SK-N-SH (cell line): ENCODE results near the gene CTAGE6. TPM values are rescaled to one million over a fixed set of nuclear protein-coding genes. Genes with fewer than 3 reads are reported as not detected.
A peak's percentile ranks its signal among the peaks of the same experiment; 100 is the strongest.
"Not testable (repeated sequence)": the region's sequence is repeated elsewhere in the genome, so short reads cannot be mapped to it uniquely, and the experiment has no call there.

Source experiments
- CTCF ChIA-PET: fragments of 300-600, 350-600 bp; formaldehyde crosslinking; extraction: SDS; loops from one replicate; lab custom pipeline; 2021; lab: Yijun Ruan, JAX
- POLR2A ChIA-PET: fragments of 350-600 bp; sonication (Branson Sonifier 250); formaldehyde crosslinking; extraction: SDS; loops from one replicate; lab custom pipeline; 2020; ENCODE audit warnings: antibody characterized with exemption, inconsistent platforms; lab: Yijun Ruan, JAX
- DNase-seq: peaks from one replicate; pipeline ENCODE4 v3.0.0; 2012
- H2AFZ ChIP-seq: fragments of 200-600 bp; sonication (generic); 2 replicates; pipeline ENCODE4 v1.8.1; 2016; ENCODE audit warnings: antibody characterized with exemption, mild to moderate bottlenecking, low read depth
- H3F3A ChIP-seq: fragments of 200-600 bp; sonication (generic); replicated peaks from 2 replicates; pipeline ENCODE3; 2016; ENCODE audit warnings: antibody characterized with exemption, mild to moderate bottlenecking; ENCODE audit not compliant: insufficient read depth
- H3K27ac ChIP-seq, 2 experiments: fragments of 200-500 bp in 1 of 2; fragments of 200-600 bp in 1 of 2; sonication (Bioruptor generic) in 1 of 2; sonication (generic), shearing (Covaris generic) in 1 of 2; 2 replicates each; pipeline versions ENCODE4 v1.5.1 to v1.6.1; 2014 to 2016; ENCODE audit warnings: low read depth in 2 of 2, inconsistent platforms in 1 of 2, low read length in 1 of 2, mild to moderate bottlenecking in 1 of 2, mixed read lengths in 1 of 2
- H3K27me3 ChIP-seq: fragments of 200-600 bp; sonication (generic), shearing (Covaris generic); 2 replicates; pipeline ENCODE4 v1.6.1; 2016; ENCODE audit warnings: mixed run types; ENCODE audit not compliant: insufficient read depth
- H3K36me3 ChIP-seq, 2 experiments: fragments of 200-500 bp in 1 of 2; fragments of 200-600 bp in 1 of 2; sonication (Bioruptor generic) in 1 of 2; sonication (generic) in 1 of 2; replicated peaks in 1 of 2; 2 replicates each; pipeline versions ENCODE3 to v1.5.1; 2014 to 2016; ENCODE audit warnings: low read length in 1 of 2, mild to moderate bottlenecking in 1 of 2; ENCODE audit not compliant: insufficient read depth in 2 of 2, control insufficient read depth in 1 of 2
- H3K4me1 ChIP-seq, 2 experiments: fragments of 200-500 bp in 1 of 2; fragments of 200-600 bp in 1 of 2; sonication (Bioruptor generic) in 1 of 2; sonication (generic), shearing (Covaris generic) in 1 of 2; 2 replicates each; pipeline versions ENCODE4 v1.5.1 to v1.6.1; 2014 to 2016; ENCODE audit warnings: low read depth in 1 of 2, low read length in 1 of 2, mixed run types in 1 of 2; ENCODE audit not compliant: insufficient read depth in 2 of 2, control insufficient read depth in 1 of 2
- H3K4me2 ChIP-seq: fragments of 200-600 bp; sonication (generic), shearing (Covaris generic); 2 replicates; pipeline ENCODE4 v1.6.1; 2017; ENCODE audit warnings: mixed run types
- H3K4me3 ChIP-seq, 2 experiments: fragments of 200-500 bp in 1 of 2; fragments of 200-600 bp in 1 of 2; sonication (Bioruptor generic) in 1 of 2; sonication (generic), shearing (Covaris generic) in 1 of 2; 2 replicates each; pipeline versions ENCODE4 v1.5.1 to v1.8.1; 2014 to 2016; ENCODE audit warnings: low read depth in 2 of 2, inconsistent platforms in 1 of 2, low read length in 1 of 2, mild to moderate bottlenecking in 1 of 2, mixed read lengths in 1 of 2, moderate library complexity in 1 of 2
- H3K79me2 ChIP-seq: fragments of 200-600 bp; sonication (generic); 2 replicates; pipeline ENCODE4 v1.8.1; 2017; ENCODE audit warnings: mild to moderate bottlenecking; ENCODE audit not compliant: insufficient read depth
- H3K9ac ChIP-seq: fragments of 200-600 bp; sonication (generic); 2 replicates; pipeline ENCODE4 v1.6.1; 2017; ENCODE audit warnings: mixed run types
- H3K9me2 ChIP-seq: fragments of 200-600 bp; sonication (generic); 2 replicates; pipeline ENCODE4 v1.6.1; 2017; ENCODE audit warnings: mixed run types
- H3K9me3 ChIP-seq: fragments of 200-600 bp; sonication (generic); 2 replicates; pipeline ENCODE4 v1.6.1; 2017; ENCODE audit warnings: mixed run types, mild to moderate bottlenecking, moderate library complexity
- H4K20me1 ChIP-seq: fragments of 200-600 bp; sonication (generic); 2 replicates; pipeline ENCODE4 v1.6.1; 2017; ENCODE audit warnings: mild to moderate bottlenecking, mixed run types; ENCODE audit not compliant: insufficient read depth
- WGBS: methylation state at CpG from one replicate; pipeline ENCODE4 v1.1.6; 2017; ENCODE audit warnings: low lambda C conversion rate; 5-methylcytosine and 5-hydroxymethylcytosine counted together
- polyA plus RNA-seq, 3 experiments: library from polyadenylated mRNA; depleted of rRNA; stranded (reverse); fragments of >200 nt; gene quantifications; 2 replicates each; pipeline ENCODE4 v1.2.3, GENCODE V29; 2012

Gene CTAGE6
- polyA plus RNA-seq, 1 of the 3 experiments (the other 2 are of a cell fraction): 0.12 TPM

DNA sequence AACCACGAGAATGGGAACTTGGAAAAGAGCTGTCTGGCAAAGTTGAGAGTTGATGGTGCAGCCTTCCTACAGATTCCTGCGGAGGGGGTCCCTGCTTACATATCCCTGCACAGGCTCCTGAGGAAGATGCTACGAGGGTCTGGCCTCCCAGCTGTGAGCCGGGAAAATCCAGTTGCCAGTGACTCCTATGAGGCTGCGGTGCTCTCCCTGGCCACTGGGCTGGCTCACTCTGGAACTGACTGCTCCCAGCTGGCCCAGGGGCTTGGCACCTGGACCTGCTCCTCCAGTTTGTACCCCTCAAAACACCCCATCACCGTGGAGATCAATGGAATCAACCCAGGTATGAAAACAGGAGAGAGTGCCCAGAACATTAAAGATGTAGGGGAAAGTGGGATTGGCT lies 37.2 kb downstream of the CTAGE6 start:
- CTCF ChIA-PET, H4K20me1 ChIP-seq, H3K9me3 ChIP-seq, H3F3A ChIP-seq, H3K4me3 ChIP-seq, POLR2A ChIA-PET, H3K36me3 ChIP-seq, H3K27me3 ChIP-seq, H3K4me1 ChIP-seq, H3K9ac ChIP-seq, H3K4me2 ChIP-seq, DNase-seq, H3K27ac ChIP-seq, H3K9me2 ChIP-seq, H2AFZ ChIP-seq, H3K79me2 ChIP-seq: not testable (repeated sequence)
- no CpG with 5 or more reads among the region's 6 CpGs for WGBS

DNA sequence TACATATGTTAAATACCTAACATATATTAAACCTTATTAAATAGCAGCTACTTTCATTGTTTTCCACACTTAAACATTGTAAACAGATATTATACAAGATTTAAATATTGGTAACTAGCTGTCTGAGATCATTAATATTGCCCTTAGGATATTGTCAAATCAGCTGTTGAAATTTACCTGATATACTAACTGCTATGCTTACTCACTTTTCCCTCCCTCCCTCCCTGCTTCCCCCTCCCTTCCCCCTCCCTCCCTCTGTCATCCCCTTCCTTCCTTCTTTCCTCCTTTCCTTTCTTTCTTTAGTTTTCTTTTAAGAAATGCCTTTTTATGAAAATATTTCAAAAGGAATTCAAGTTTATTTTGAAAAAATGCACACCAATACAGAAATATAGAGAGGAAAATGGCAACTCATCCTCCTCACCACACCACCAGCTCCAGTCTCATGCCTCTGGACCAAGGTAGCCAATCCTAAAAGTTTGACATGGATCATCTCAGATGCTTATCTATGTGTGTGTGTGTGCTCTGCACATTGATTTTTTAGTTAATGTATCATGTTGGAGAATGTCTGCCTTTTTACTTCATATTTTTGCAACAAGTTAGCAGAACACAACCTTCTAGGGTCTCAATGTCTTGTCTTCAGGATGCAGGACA lies 41.8 kb downstream of the CTAGE6 start:
- H4K20me1 ChIP-seq, H2AFZ ChIP-seq, H3F3A ChIP-seq, H3K9me3 ChIP-seq, H3K9ac ChIP-seq, H3K79me2 ChIP-seq, DNase-seq, H3K36me3 ChIP-seq, POLR2A ChIA-PET, H3K9me2 ChIP-seq, H3K4me2 ChIP-seq, CTCF ChIA-PET, H3K4me3 ChIP-seq, H3K27ac ChIP-seq, H3K4me1 ChIP-seq, H3K27me3 ChIP-seq: not testable (repeated sequence)

DNA sequence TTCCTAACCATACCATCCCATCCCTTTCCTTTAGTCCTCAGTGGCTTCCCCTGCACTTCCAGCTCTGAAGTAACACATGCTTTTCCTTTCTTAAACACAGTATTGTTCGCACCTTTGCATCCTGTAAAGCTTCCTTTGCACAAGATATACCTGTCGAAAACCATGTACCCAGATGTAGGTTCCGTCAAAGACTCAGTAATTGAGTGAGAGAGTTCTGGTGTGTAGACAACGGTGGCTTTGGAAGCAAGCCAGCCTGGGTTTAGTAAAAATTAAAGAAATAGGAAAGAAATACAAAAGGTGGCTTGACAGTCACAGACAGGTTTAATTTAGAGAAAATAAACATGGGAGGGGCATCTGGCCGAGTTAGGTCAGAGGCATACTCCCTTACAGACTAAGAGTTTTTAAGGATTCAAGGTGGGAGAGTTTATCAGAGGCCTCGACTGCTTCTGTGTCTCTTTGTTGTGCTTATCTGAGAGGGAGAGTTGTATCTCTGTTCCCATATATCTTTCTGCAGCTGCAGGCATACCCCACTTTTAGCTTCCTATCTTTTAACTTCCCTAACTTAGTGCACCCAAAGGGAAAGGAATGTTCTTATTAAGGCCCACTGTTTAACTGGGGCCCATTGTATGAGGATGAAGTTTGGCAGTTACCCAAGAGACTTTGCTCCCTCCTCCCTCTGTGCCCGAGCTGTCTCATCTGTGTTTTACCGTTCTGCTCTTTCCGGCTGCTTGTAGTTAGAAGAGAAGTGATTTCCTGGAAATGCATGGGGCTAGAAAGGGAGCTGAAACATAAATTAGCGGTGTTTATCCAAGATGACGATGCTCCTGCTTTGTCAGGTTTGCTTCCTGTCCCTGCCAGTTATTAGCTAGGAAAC lies 42.7 kb downstream of the CTAGE6 start:
- H3K9ac ChIP-seq, H3K4me3 ChIP-seq, H3K27ac ChIP-seq, POLR2A ChIA-PET, H3F3A ChIP-seq, DNase-seq, CTCF ChIA-PET, H3K4me1 ChIP-seq, H3K9me3 ChIP-seq, H3K36me3 ChIP-seq, H2AFZ ChIP-seq, H4K20me1 ChIP-seq, H3K79me2 ChIP-seq, H3K27me3 ChIP-seq, H3K4me2 ChIP-seq, H3K9me2 ChIP-seq: not testable (repeated sequence)
- no CpG with 5 or more reads among the region's 11 CpGs for WGBS

GRCh38 chr7:143712381-143712780 lies 45.1 kb downstream of the CTAGE6 start:
- H3F3A ChIP-seq, H3K36me3 ChIP-seq, H4K20me1 ChIP-seq, H3K9me2 ChIP-seq, H3K4me1 ChIP-seq, POLR2A ChIA-PET, H3K4me2 ChIP-seq, DNase-seq, H3K79me2 ChIP-seq, H3K27me3 ChIP-seq, H3K4me3 ChIP-seq, CTCF ChIA-PET, H2AFZ ChIP-seq, H3K9me3 ChIP-seq: not testable (repeated sequence)
- WGBS: 16% methylated on average over 2 of the region's 5 CpGs
- H3K27ac ChIP-seq: peak overlapping the region in 1 of 2 experiments; percentile 81; a peak in 2 of 4 replicates
- peak overlapping the region; percentile 54; the same call in 1 of the 2 replicates for H3K9ac ChIP-seq

DNA sequence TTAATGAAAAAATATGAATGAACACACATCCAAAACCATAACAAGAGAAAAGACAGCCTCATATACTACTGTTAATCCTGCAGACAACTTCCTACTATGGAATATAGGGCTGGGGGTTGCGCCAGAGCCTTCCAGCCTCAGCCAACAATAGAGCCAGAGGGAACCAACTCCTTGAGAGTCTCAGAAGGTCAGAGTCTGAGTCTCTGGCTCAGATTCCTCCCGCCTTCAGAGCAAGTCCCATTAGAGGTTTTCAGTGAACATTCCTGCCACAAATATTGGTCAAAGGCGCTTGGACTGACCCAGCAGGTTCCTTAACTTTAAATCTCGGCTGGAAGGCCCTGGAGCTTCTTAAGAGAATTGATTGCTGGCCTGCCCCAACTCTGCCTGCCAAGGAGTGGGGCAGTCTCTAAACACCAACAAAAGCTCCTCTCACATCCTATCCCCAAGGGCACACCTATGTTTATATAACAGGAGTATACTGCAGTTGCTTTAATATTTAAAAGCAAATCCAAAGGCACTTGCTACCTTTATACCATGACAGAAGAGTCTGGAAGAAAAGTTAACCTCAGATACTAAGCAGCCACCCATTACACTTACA lies 45.7 kb downstream of the CTAGE6 start:
- H3K4me1 ChIP-seq, H3F3A ChIP-seq, DNase-seq, H3K4me2 ChIP-seq, H2AFZ ChIP-seq, H3K79me2 ChIP-seq, H3K9me2 ChIP-seq, H3K27me3 ChIP-seq, H3K4me3 ChIP-seq, POLR2A ChIA-PET, H4K20me1 ChIP-seq, H3K9me3 ChIP-seq, H3K36me3 ChIP-seq, CTCF ChIA-PET: not testable (repeated sequence)
- H3K27ac ChIP-seq: peak overlapping the region in 1 of 2 experiments; percentile 81; a peak in 2 of 4 replicates
- no CpG with 5 or more reads among the region's 4 CpGs for WGBS
- H3K9ac ChIP-seq: peak overlapping the region; percentile 54; the same call in 1 of the 2 replicates

GRCh38 chr7:143709895-143710294 lies 47.6 kb downstream of the CTAGE6 start:
- H3K27me3 ChIP-seq, H3K9ac ChIP-seq, H3K4me2 ChIP-seq, DNase-seq, POLR2A ChIA-PET, H4K20me1 ChIP-seq, H3K36me3 ChIP-seq, H3K9me3 ChIP-seq, H3K4me1 ChIP-seq, CTCF ChIA-PET, H3F3A ChIP-seq, H2AFZ ChIP-seq, H3K79me2 ChIP-seq, H3K9me2 ChIP-seq, H3K27ac ChIP-seq, H3K4me3 ChIP-seq: not testable (repeated sequence)
- no CpG with 5 or more reads among the region's 5 CpGs for WGBS
